K562 (cell line): ENCODE data around the gene SH3GL3. TPM values are rescaled to one million over a fixed set of nuclear protein-coding genes. Genes with fewer than 3 reads are reported as not detected.

Source experiments
- ATAC-seq: fragments of 200-7000 bp; cut with Tn5 transposase; 3 replicates; pipeline ENCODE4 v1.9.1; 2020; ENCODE audit warnings: moderate library complexity
- BruUV-seq: library from RNA; stranded (reverse); fragments of 400-500 nt; replicated peaks from 2 replicates; lab custom pipeline; 2021; lab: Mats Ljungman, UMichigan
- CTCF ChIA-PET: fragments of 300-600 bp; formaldehyde crosslinking; extraction: SDS; loops from one replicate; lab custom pipeline; 2021; ENCODE audit warnings: low intra/inter-chr PET ratio; lab: Yijun Ruan, JAX
- POLR2A ChIA-PET: fragments of 300-600, 350-650 bp; sonication (Branson Sonifier 250); formaldehyde crosslinking; extraction: SDS; loops from one replicate; lab custom pipeline; 2021; ENCODE audit warnings: antibody characterized with exemption, inconsistent platforms; lab: Yijun Ruan, JAX
- DNase-seq, 4 experiments: peaks; one replicate each; pipeline versions ENCODE4 v3.0.0 to v3.0.0-alpha.2; 2011 to 2018; ENCODE audit warnings: low spot score in 3 of 4, mixed read lengths in 3 of 4; ENCODE audit errors: extremely low read depth in 1 of 4
- FAIRE-seq: peaks from 2 replicates; lab custom pipeline; 2011; peaks lifted over from hg19 to GRCh38; lab: Jason Lieb, UNC
- H2AFZ ChIP-seq: 2 replicates; pipeline ENCODE4 v1.6.0; 2011; ENCODE audit warnings: low read depth, low read length, control low read depth, inconsistent platforms
- H3K27ac ChIP-seq: fragments of 200-600 bp; 3 replicates; pipeline ENCODE4 v1.8.0; 2011; ENCODE audit warnings: low read depth, mild to moderate bottlenecking, control low read depth, inconsistent platforms, low read length, moderate library complexity, mixed read lengths; ENCODE audit errors: extremely low read depth
- H3K27me3 ChIP-seq, 2 experiments: fragments of 300-600 bp in 1 of 2; 2 replicates in 1 of 2; 3 replicates in 1 of 2; pipeline versions ENCODE4 v1.6.0 to v1.8.0; 2011; ENCODE audit warnings: inconsistent platforms in 2 of 2, low read length in 2 of 2, mild to moderate bottlenecking in 1 of 2, mixed read lengths in 1 of 2, moderate library complexity in 1 of 2; ENCODE audit not compliant: control insufficient read depth in 2 of 2, insufficient read depth in 2 of 2
- H3K36me3 ChIP-seq: fragments of 300-600 bp; 3 replicates; pipeline ENCODE4 v1.8.0; 2011; ENCODE audit warnings: mild to moderate bottlenecking, low read length, inconsistent platforms; ENCODE audit not compliant: control insufficient read depth, insufficient read depth
- H3K4me1 ChIP-seq, 2 experiments: fragments of 200-600 bp in 1 of 2; replicated peaks in 1 of 2; 2 replicates in 1 of 2; 3 replicates in 1 of 2; pipeline versions ENCODE4 v1.5.1 to v1.8.0; 2011; ENCODE audit warnings: inconsistent platforms in 2 of 2, low read length in 2 of 2, mild to moderate bottlenecking in 1 of 2, mixed read lengths in 1 of 2, moderate library complexity in 1 of 2; ENCODE audit not compliant: control insufficient read depth in 2 of 2, insufficient read depth in 2 of 2
- H3K4me2 ChIP-seq: 2 replicates; pipeline ENCODE4 v1.6.1; 2011; ENCODE audit warnings: low read length, control low read depth, inconsistent platforms, mixed read lengths; ENCODE audit not compliant: insufficient read depth
- H3K4me3 ChIP-seq: fragments of 200-600 bp; sonication (generic), shearing (Covaris generic); 2 replicates; pipeline ENCODE4 v1.5.1; 2016; ENCODE audit warnings: control low read depth, inconsistent platforms
- H3K79me2 ChIP-seq: fragments of 200-600 bp; 3 replicates; pipeline ENCODE4 v1.8.0; 2011; ENCODE audit warnings: low read length, inconsistent platforms; ENCODE audit not compliant: control insufficient read depth, insufficient read depth
- H3K9ac ChIP-seq, 2 experiments: 2 replicates each; pipeline versions ENCODE4 v1.6.0 to v1.6.1; 2011; ENCODE audit warnings: low read depth in 2 of 2, low read length in 2 of 2, control low read depth in 1 of 2, inconsistent platforms in 1 of 2, mild to moderate bottlenecking in 1 of 2, mixed read lengths in 1 of 2; ENCODE audit not compliant: insufficient read depth in 1 of 2
- H3K9me1 ChIP-seq: one replicate; pipeline ENCODE4 v1.6.0; 2011; ENCODE audit warnings: inconsistent platforms, mild to moderate bottlenecking, low read length, moderate library complexity; ENCODE audit not compliant: control insufficient read depth, insufficient read depth
- H3K9me3 ChIP-seq: replicated peaks from 2 replicates; pipeline ENCODE4 v1.5.1; 2011; ENCODE audit warnings: low read depth, low read length, inconsistent platforms; ENCODE audit not compliant: control insufficient read depth, insufficient read depth
- H4K20me1 ChIP-seq: replicated peaks from 2 replicates; pipeline ENCODE4 v1.6.1; 2011; ENCODE audit warnings: low read length, inconsistent platforms, mixed read lengths; ENCODE audit not compliant: control insufficient read depth, insufficient read depth
- CC2D1A ChIP-seq: fragments of 450-650 bp; IDR thresholded peaks from 2 replicates; pipeline ENCODE4 v1.6.1; 2017; ENCODE audit warnings: mild to moderate bottlenecking
- HSF4 ChIP-seq: fragments of 250-450 bp; sonication (Bioruptor Pico); IDR thresholded peaks from 2 replicates; pipeline ENCODE4 v2.1.2; 2022; ENCODE audit warnings: mild to moderate bottlenecking, moderate library complexity, borderline replicate concordance
- JUND ChIP-seq, 2 experiments: IDR thresholded peaks; 2 replicates in 1 of 2; 3 replicates in 1 of 2; pipeline ENCODE4 v1.6.1; 2011; ENCODE audit warnings: borderline replicate concordance in 2 of 2, low read depth in 2 of 2, low read length in 2 of 2, improper control_type of control experiment in 1 of 2, missing biosample characterization in 1 of 2, missing genetic modification characterization in 1 of 2, missing genetic modification reagents in 1 of 2
- MEIS2 ChIP-seq: fragments of 450-650 bp; IDR thresholded peaks from 2 replicates; pipeline ENCODE4 v1.6.1; 2014; ENCODE audit warnings: mild to moderate bottlenecking; ENCODE audit not compliant: partially characterized antibody
- MTF1 ChIP-seq: fragments of 250-450 bp; sonication (Bioruptor Pico); IDR thresholded peaks from 2 replicates; pipeline ENCODE4 v1.9.0; 2021; ENCODE audit warnings: moderate library complexity, mild to moderate bottlenecking, inconsistent platforms, borderline replicate concordance
- PPARD ChIP-seq: fragments of 250-450 bp; sonication (Bioruptor Pico); IDR thresholded peaks from 2 replicates; pipeline ENCODE4 v1.8.0; 2022; ENCODE audit warnings: inconsistent platforms, mild to moderate bottlenecking, moderate library complexity
- TAF1 ChIP-seq: IDR thresholded peaks from 2 replicates; pipeline ENCODE4 v1.6.1; 2011; ENCODE audit warnings: mild to moderate bottlenecking, low read length, moderate library complexity; ENCODE audit not compliant: insufficient read depth, control insufficient read depth, severe bottlenecking; ENCODE audit errors: extremely low read depth
- ZBTB1 ChIP-seq: sonication (generic); formaldehyde crosslinking; IDR thresholded peaks from 2 replicates; pipeline ENCODE4 v1.8.1; 2023; ENCODE audit warnings: missing genetic modification reagents, low read depth, mild to moderate bottlenecking, borderline replicate concordance
- ZNF174 ChIP-seq: fragments of 250-450 bp; sonication (Bioruptor Pico); IDR thresholded peaks from 2 replicates; pipeline ENCODE4 v1.4.0; 2020; ENCODE audit warnings: mild to moderate bottlenecking
- ZNF445 ChIP-seq: fragments of 250-450 bp; sonication (Bioruptor Pico); IDR thresholded peaks from 2 replicates; pipeline ENCODE4 v1.4.0; 2020; ENCODE audit warnings: low read depth, mild to moderate bottlenecking, moderate library complexity
- ZNF699 ChIP-seq: fragments of 250-450 bp; sonication (Bioruptor Pico); IDR thresholded peaks from 2 replicates; pipeline ENCODE4 v1.8.0; 2021; ENCODE audit warnings: mild to moderate bottlenecking, moderate library complexity; ENCODE audit not compliant: insufficient replicate concordance
- ZNF717 ChIP-seq: fragments of 250-450 bp; sonication (Bioruptor Pico); IDR thresholded peaks from 2 replicates; pipeline ENCODE4 v1.5.0; 2021
- WGBS: fragments of 100-300 bp; shearing (Covaris generic); methylation state at CpG from one replicate; pipeline ENCODE4 v1.1.6; 2016; ENCODE audit warnings: low coverage, mixed read lengths; ENCODE audit not compliant: insufficient coverage; ENCODE audit errors: missing lambda C conversion rate; 5-methylcytosine and 5-hydroxymethylcytosine counted together
- in situ Hi-C: fragments of 300-500 bp; cut with MboI; formaldehyde crosslinking; loops from 4 replicates; pipeline ENCODE4 v1.15.0; 2018; ENCODE audit warnings: inconsistent platforms, mixed read lengths
- intact Hi-C: fragments of 100-400 bp; cut with micrococcal nuclease; formaldehyde crosslinking; loops from 2 replicates; pipeline ENCODE4 v1.14.2; 2022
- polyA plus RNA-seq, 8 experiments: library from polyadenylated mRNA; depleted of rRNA in 4 of 8; stranded (reverse) in 5 of 8; unstranded in 3 of 8; fragments of >200 nt; fragmentation: Nextera tagmentation in 2 of 8; fragmentation: Illumina TruSeq in 1 of 8; extraction: Ambion mirVana in 2 of 8; extraction: Trizol in 1 of 8; gene quantifications; 2 replicates each; pipeline versions ENCODE4 v1.2.1 to v1.2.3, GENCODE V29; 2011 to 2014; ENCODE audit warnings: inconsistent platforms in 1 of 8, missing spikeins in 1 of 8
- total RNA-seq, 7 experiments: library from RNA; depleted of rRNA in 6 of 7; stranded (reverse); fragments of >200 nt in 6 of 7; fragmentation: Illumina TruSeq in 2 of 7; extraction: Trizol in 2 of 7; gene quantifications; 2 replicates each; pipeline versions ENCODE4 v1.2.1 to v1.2.3, GENCODE V29; 2011 to 2021; ENCODE audit warnings: low replicate concordance in 1 of 7
- TF ChIP-seq, protein P1 (sequence below): IDR thresholded peaks from 3 replicates; pipeline ENCODE4 v1.6.1; 2011; ENCODE audit warnings: borderline replicate concordance, mild to moderate bottlenecking, moderate library complexity; ENCODE audit not compliant: insufficient read length; ENCODE audit errors: extremely low read depth

Gene SH3GL3
- total and polyA plus RNA-seq, 9 of the 15 experiments (the other 6 are each of a cell fraction or from before 2014, with no cell fraction given) = 3.9 to 16.0 (median 9.7) TPM

DNA sequence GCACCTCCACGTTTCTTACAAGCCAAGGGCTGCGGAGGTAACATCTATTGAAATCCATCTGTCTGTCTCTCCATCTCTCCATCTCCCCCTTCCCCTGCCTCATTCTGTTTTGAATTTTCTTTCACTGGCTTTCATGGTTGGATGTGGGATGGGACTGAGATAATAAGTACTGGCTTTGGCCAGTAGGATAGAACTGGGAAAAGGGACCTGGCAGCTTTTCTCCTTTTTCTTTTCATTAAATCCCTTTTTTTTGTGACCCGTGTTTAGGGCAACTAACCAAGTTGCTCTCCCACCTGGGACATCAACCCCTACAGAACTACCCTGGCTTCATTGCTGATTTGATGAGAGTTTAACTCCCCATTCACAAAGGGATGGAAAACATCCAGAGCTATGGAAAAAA, 139.9 kb downstream of the SH3GL3 start:
- H4K20me1 ChIP-seq = no peaks in the 10 kb centered on the region
- no peak overlapping the region for H3K27ac ChIP-seq
- no peak overlapping the region for H3K9ac ChIP-seq
- DNase-seq = no peak
- ChIA-PET CTCF (no interaction called here), POLR2A (interaction anchor here (1.1 kb wide), 1 partner anchor 20 kb away, joined by 4 read pairs; no protein-coding TSS in a partner anchor)
- no peak overlapping the region for H2AFZ ChIP-seq
- no peak overlapping the region for H3K4me2 ChIP-seq
- no peaks in the 10 kb centered on the region for H3K4me1 ChIP-seq
- no peak for TF ChIP-seq PPARD (CRISPR knock-in tag)
- no peak for TF ChIP-seq ZNF174
- no peak for TF ChIP-seq HSF4 (CRISPR knock-in tag)
- TF ChIP-seq ZNF445 (CRISPR knock-in tag) = no peak
- no peak for TF ChIP-seq JUND (IDR thresholded peaks at IDR 0.05; ENCODE audit: borderline replicate concordance, low read depth, low read length)
- no peak for TF ChIP-seq JUND (tag; IDR thresholded peaks at IDR 0.05; ENCODE audit: borderline replicate concordance, low read depth, low read length)
- TF ChIP-seq ZNF717 = no peak
- no peak for TF ChIP-seq MEIS2
- TF ChIP-seq, protein P1, sequence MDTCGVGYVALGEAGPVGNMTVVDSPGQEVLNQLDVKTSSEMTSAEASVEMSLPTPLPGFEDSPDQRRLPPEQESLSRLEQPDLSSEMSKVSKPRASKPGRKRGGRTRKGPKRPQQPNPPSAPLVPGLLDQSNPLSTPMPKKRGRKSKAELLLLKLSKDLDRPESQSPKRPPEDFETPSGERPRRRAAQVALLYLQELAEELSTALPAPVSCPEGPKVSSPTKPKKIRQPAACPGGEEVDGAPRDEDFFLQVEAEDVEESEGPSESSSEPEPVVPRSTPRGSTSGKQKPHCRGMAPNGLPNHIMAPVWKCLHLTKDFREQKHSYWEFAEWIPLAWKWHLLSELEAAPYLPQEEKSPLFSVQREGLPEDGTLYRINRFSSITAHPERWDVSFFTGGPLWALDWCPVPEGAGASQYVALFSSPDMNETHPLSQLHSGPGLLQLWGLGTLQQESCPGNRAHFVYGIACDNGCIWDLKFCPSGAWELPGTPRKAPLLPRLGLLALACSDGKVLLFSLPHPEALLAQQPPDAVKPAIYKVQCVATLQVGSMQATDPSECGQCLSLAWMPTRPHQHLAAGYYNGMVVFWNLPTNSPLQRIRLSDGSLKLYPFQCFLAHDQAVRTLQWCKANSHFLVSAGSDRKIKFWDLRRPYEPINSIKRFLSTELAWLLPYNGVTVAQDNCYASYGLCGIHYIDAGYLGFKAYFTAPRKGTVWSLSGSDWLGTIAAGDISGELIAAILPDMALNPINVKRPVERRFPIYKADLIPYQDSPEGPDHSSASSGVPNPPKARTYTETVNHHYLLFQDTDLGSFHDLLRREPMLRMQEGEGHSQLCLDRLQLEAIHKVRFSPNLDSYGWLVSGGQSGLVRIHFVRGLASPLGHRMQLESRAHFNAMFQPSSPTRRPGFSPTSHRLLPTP = no peak
- no peak for TF ChIP-seq ZBTB1 (CRISPR knock-in tag)
- no peak for TF ChIP-seq ZNF699
- TF ChIP-seq CC2D1A = no peak
- no peak for TF ChIP-seq TAF1
- no peak for TF ChIP-seq MTF1
- no peaks in the 10 kb centered on the region for H3K79me2 ChIP-seq
- no peaks in the 10 kb centered on the region for H3K9me3 ChIP-seq
- H3K27me3 ChIP-seq = no peaks in the 10 kb centered on the region
- WGBS = 26% methylated on average over 3 of the region's 3 CpGs
- no peaks in the 10 kb centered on the region for H3K36me3 ChIP-seq
- in situ Hi-C loops = no loop called here
- ATAC-seq = no peak
- no peak for FAIRE-seq
- H3K4me3 ChIP-seq = no peak overlapping the region
- intact Hi-C loops = no loop called here
- no peaks in the 10 kb centered on the region for H3K9me1 ChIP-seq
- no TSS peak for BruUV-seq
